NCI-H2029 treated with DMSO at 0.1 percent for 48 hours (cell line): ENCODE results near the gene RPL38.

Experiments
- DNase-seq: peaks from one replicate; lab custom pipeline; 2025; lab: John Stamatoyannopoulos, UW

RPL38 gene

GRCh38 chr17:74210191-74211140 is 7.0 kb downstream of the RPL38 start:
- no peak for DNase-seq

DNA sequence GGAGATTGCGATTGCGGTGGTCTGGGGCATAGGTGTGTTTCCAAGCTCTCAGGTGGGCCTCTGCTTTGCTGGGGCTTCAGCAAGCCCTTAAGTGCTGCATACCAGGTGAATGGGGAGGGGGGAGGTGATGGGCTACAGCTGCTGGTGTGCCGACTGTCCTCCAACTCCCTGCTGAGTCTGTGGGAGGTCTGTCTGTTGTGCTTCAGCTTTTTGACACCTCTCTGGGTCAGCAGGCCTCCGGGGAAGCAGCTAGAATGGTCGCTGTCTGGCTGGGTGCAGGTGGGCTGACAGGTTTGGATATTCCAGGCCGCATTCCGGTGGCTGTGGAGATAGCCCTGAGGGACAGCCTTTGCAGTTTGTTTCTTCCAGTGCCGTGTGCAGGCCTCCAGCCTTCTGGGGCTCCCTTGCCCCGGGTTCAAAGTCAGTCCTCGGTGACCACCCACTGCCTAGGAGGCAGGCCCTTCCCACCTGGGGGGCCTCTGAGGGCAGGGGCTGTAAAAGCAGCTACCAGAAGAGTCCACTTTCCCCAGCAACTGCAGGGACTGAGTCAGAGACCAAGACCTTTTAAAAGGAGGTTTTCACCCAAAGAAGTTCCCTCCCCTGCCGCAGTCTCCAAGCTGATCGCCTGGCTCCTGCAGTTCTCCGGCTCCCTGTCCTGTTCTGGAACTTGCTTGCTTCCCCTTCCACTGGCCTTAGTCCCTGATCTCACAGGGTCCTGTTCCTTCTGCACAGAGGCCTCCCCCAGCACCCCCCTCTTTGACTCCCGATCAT is 7.8 kb downstream of the RPL38 start:
- no peak for DNase-seq

DNA sequence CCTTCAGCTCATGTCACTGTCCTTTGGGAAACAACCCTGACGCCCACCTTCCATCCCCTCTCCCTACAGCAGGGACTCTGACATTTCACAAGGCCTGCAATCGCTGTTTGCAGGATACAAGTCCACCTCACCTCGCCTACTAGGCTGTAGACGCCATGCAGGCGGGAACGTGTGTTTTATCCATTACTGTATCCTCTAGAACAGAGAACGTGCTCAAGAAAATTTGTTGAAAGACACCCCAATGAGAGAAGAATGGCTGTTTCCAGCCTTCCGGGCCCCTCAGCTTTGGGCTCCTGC is 8.4 kb downstream of the RPL38 start:
- DNase-seq = no peak

GRCh38 chr17:74212209-74212912 is 8.9 kb downstream of the RPL38 start:
- DNase-seq = no peak

- peak; percentile 28 for DNase-seq
Observed at GRCh38 chr17:74212913-74213791, 9.7 kb downstream of the RPL38 start, which contains the start of gene TTYH2. Gene TTYH2, plus strand, starts transcription at chr17:74213571. Its CDS starts 17 bp downstream, at chr17:74213588.

GRCh38 chr17:74213861-74214391 is 10.4 kb downstream of the RPL38 start:
- DNase-seq = no peak

DNA sequence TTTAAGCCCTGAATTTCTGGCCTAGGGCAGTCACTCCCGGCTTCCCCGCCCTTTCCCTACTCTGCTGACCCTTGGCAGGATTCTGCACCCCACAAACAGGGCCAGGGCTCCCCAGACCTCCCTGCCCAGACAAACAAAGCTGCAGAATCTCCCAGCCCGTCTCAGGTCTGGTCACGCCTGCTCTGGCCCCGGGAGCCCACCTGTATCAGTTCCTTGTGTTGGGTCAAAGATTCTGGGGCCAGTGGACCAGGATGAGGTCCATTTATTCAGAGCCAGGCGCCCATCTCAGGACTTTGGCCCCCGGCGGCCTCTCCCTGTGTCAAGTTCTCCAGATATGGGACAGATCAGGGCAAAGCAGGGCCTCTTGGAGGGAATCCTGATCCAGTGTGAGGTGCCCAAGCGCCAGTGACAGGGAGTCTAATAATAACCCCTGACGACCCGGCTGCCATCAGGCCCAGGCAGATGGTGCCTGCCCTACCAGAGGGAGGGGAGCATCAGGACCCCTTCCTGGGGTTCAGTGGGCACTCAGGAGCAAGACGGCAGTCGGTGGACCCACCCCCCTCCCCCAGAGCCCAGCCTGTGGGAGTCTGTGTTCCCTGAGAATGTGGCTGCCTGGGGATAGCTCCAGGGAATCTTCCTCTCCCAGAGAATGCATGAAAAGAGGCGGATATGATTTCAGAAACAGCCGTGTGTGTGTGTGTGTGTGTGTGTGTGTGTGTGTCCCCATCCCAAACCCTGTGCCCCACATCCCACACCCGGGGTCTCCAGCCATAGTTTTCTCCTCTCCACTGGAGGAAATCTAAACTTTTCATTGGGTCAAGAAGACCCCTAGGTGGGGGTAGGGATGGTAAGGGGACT is 11.2 kb downstream of the RPL38 start:
- DNase-seq = no peak

DNA sequence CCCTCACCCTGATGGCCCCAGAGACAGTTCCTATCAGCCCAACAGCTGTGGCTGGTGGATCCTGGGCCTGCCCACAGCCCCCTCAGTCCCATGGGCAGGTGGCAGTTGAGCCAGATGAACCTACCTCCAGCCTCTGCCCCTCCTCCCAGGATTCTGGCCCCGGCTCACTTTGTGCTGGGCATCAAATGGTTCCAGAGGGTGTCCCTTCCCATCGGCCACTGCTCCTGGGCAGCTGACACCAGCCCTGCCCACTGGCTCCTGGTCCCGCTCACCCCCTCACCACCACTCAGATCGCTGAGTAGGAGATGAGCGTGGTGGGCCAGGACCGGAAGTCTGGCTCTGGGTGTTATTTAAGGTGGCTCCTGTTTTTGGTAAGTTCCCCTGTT is 11.9 kb downstream of the RPL38 start:
- no peak for DNase-seq

DNA sequence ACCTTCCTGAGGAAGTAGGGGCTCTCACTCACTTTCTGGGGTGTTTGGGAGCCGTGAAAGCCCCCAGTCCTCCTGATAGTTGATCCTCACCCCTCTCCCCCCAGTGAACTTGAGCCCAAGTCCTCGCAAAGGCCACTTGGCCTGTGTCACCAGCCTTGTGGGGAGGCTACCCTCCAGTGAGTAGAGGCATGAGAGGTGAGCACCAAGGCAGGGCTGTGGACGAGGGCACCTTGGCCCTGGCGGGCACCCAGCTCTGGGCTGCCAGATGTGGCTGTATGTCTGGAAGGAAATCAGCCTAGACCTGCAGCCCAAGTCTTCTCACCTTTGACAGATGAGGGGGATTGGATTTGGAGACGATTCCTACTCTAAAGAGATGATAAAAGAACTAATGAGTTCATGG is 13.0 kb downstream of the RPL38 start:
- no peak for DNase-seq

- no peak for DNase-seq
Observed at GRCh38 chr17:74217037-74217730, 13.7 kb downstream of the RPL38 start.

DNA sequence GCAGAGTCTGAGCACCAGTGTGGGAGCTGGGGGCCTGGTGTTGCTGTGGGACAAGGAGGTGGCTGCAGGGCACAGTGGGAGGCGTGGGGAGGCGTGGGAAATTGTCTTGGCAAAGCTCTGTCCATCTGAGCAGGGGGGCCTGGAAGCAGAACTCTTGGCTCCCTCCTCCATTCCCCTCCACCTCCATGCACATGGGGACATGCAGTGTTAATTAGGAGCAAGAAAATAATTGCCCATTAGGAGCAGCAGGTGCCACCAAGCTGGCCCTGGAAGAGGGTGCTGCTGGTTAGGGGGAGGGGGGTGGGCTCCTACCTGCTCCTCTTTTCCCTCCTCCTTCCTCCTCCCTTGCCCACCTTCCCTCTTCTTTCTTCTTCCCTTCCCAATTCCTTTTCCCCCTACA is 14.4 kb downstream of the RPL38 start:
- DNase-seq = no peak

DNA sequence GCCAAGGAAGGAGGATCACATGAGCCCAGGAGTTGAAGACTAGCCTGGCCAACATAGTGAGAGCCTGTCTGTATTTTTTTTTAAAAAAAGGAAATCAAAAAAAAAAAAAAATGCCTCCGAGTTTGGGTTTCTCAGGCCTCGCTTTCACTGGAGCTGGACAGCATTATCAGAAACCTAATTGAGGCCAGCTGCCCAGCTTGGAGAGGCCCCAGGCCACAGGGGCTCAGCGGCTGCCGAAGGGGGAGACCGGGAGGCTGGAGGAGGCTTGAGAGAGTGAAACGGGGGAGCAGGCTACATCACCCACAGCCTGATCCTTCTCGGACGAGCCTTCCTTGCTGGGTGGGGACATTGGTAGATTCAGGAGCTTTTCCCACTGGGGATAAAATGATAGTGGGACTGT is 15.0 kb downstream of the RPL38 start:
- no peak for DNase-seq

- no peak for DNase-seq
Observed at GRCh38 chr17:74219576-74220133, 16.2 kb downstream of the RPL38 start.

GRCh38 chr17:74220219-74220618 is 16.7 kb downstream of the RPL38 start:
- DNase-seq = no peak

GRCh38 chr17:74220946-74221818 is 17.7 kb downstream of the RPL38 start:
- DNase-seq = no peak

- no peak for DNase-seq
Observed at GRCh38 chr17:74222399-74222798, 18.9 kb downstream of the RPL38 start.

DNA sequence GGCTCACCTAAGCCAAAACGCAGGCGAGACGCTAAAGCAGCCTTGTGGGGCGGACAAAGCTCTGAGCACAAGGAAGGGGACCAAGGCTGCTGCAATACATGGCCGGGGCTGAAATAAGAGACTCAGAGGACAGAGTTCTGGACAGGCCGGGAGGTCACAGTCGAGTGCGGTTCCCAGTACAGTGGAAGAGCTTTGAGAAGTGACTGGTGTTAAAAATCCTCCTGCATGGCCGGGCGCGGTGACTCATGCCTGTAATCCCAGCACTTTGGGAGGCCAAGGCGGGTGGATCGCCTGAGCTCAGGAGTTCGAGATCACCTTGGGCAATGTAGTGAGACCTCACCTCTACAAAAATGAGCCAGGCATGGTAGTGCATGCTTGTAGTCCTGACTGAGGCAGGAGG is 20.4 kb downstream of the RPL38 start:
- no peak for DNase-seq

- no peak for DNase-seq
Observed at GRCh38 chr17:74224959-74225725, 21.7 kb downstream of the RPL38 start.
